H9 (cell line): ENCODE results near the gene SH3BP5. TPM values are rescaled to one million over a fixed set of nuclear protein-coding genes. Genes with fewer than 3 reads are reported as not detected.

Source experiments
- DNase-seq: peaks from one replicate; pipeline ENCODE4 v3.0.0-alpha.2; 2017
- H2AFZ ChIP-seq: one replicate; pipeline ENCODE4 v1.6.1; 2013; ENCODE audit warnings: mild to moderate bottlenecking, low read length, control low read depth, moderate library complexity
- H2AK5ac ChIP-seq: 2 replicates; pipeline ENCODE4 v1.6.1; 2013; ENCODE audit warnings: low read length, control low read depth, mixed read lengths; ENCODE audit not compliant: insufficient read length
- H2BK120ac ChIP-seq: one replicate; pipeline ENCODE4 v1.6.1; 2013; ENCODE audit warnings: low read depth, mild to moderate bottlenecking, low read length, control low read depth, inconsistent platforms; ENCODE audit not compliant: poor library complexity, severe bottlenecking
- H2BK12ac ChIP-seq: 2 replicates; pipeline ENCODE4 v1.6.1; 2013; ENCODE audit warnings: low read length, control low read depth, mixed read lengths, low read depth; ENCODE audit not compliant: insufficient read length
- H2BK15ac ChIP-seq: 2 replicates; pipeline ENCODE4 v1.6.1; 2013; ENCODE audit warnings: low read depth, low read length, control low read depth
- H2BK20ac ChIP-seq: one replicate; pipeline ENCODE4 v1.6.1; 2013; ENCODE audit warnings: low read depth, mild to moderate bottlenecking, low read length, control low read depth, inconsistent platforms; ENCODE audit not compliant: poor library complexity, severe bottlenecking
- H2BK5ac ChIP-seq: 2 replicates; pipeline ENCODE4 v1.6.1; 2013; ENCODE audit warnings: low read length, control low read depth, mixed read lengths; ENCODE audit not compliant: insufficient read length
- H3K14ac ChIP-seq: 2 replicates; pipeline ENCODE4 v1.6.1; 2013; ENCODE audit warnings: low read length, control low read depth; ENCODE audit not compliant: insufficient read depth
- H3K18ac ChIP-seq: 2 replicates; pipeline ENCODE4 v1.6.1; 2013; ENCODE audit warnings: low read depth, mild to moderate bottlenecking, mixed read lengths, low read length, control low read depth; ENCODE audit not compliant: insufficient read length
- H3K23ac ChIP-seq: 2 replicates; pipeline ENCODE4 v1.6.1; 2013; ENCODE audit warnings: low read length, control low read depth, mixed read lengths, low read depth; ENCODE audit not compliant: insufficient read length
- H3K23me2 ChIP-seq: 2 replicates; pipeline ENCODE4 v1.6.1; 2013; ENCODE audit warnings: low read depth, mild to moderate bottlenecking, mixed read lengths, low read length, control low read depth; ENCODE audit not compliant: insufficient read length, poor library complexity, severe bottlenecking
- H3K27ac ChIP-seq: 2 replicates; pipeline ENCODE4 v1.5.1; 2013; ENCODE audit warnings: low read length, control low read depth, mixed read lengths, low read depth; ENCODE audit not compliant: insufficient read length
- H3K27me3 ChIP-seq: 2 replicates; pipeline ENCODE4 v1.6.1; 2013; ENCODE audit warnings: low read length, control low read depth, inconsistent platforms; ENCODE audit not compliant: insufficient read depth
- H3K4ac ChIP-seq: 2 replicates; pipeline ENCODE4 v1.6.1; 2013; ENCODE audit warnings: low read depth, mild to moderate bottlenecking, control low read depth, inconsistent platforms, low read length, moderate library complexity
- H3K4me1 ChIP-seq: 2 replicates; pipeline ENCODE4 v1.6.1; 2013; ENCODE audit warnings: low read length, control low read depth, inconsistent platforms; ENCODE audit not compliant: insufficient read depth
- H3K4me2 ChIP-seq: 2 replicates; pipeline ENCODE4 v1.6.1; 2013; ENCODE audit warnings: low read length, control low read depth, mixed read lengths; ENCODE audit not compliant: insufficient read length, insufficient read depth
- H3K56ac ChIP-seq: 2 replicates; pipeline ENCODE4 v1.6.1; 2013; ENCODE audit warnings: low read depth, mild to moderate bottlenecking, mixed read lengths, low read length, control low read depth; ENCODE audit not compliant: insufficient read length
- H3K79me1 ChIP-seq: 2 replicates; pipeline ENCODE4 v1.6.1; 2013; ENCODE audit warnings: low read depth, mild to moderate bottlenecking, moderate library complexity, low read length, control low read depth, inconsistent platforms; ENCODE audit not compliant: insufficient read depth, poor library complexity, severe bottlenecking
- H3K79me2 ChIP-seq: 2 replicates; pipeline ENCODE4 v1.6.1; 2013; ENCODE audit warnings: low read length, control low read depth, inconsistent platforms; ENCODE audit not compliant: insufficient read depth
- H3K9ac ChIP-seq: 2 replicates; pipeline ENCODE4 v1.6.1; 2013; ENCODE audit warnings: low read length, control low read depth, mixed read lengths; ENCODE audit not compliant: insufficient read length; ENCODE audit errors: extremely low read depth
- H3K9me3 ChIP-seq: one replicate; pipeline ENCODE4 v1.6.1; 2013; ENCODE audit warnings: low read depth, low read length, inconsistent platforms; ENCODE audit not compliant: control insufficient read depth
- H3T11ph ChIP-seq: one replicate; pipeline ENCODE4 v1.6.1; 2013; ENCODE audit warnings: mild to moderate bottlenecking, low read length, control low read depth, inconsistent platforms
- H4K20me1 ChIP-seq: one replicate; pipeline ENCODE4 v1.6.1; 2013; ENCODE audit not compliant: control insufficient read depth, insufficient read length, insufficient read depth
- H4K5ac ChIP-seq: 2 replicates; pipeline ENCODE4 v1.6.1; 2013; ENCODE audit warnings: low read depth, mild to moderate bottlenecking, mixed read lengths, low read length, control low read depth; ENCODE audit not compliant: insufficient read length
- H4K8ac ChIP-seq: replicated peaks from 2 replicates; pipeline ENCODE4 v1.6.1; 2013; ENCODE audit warnings: low read length, control low read depth, mixed read lengths, low read depth; ENCODE audit not compliant: insufficient read length
- H4K91ac ChIP-seq: 2 replicates; pipeline ENCODE4 v1.6.1; 2013; ENCODE audit warnings: low read depth, mild to moderate bottlenecking, moderate library complexity, mixed read lengths, low read length, control low read depth; ENCODE audit not compliant: insufficient read length
- H3K27ac Mint-ChIP-seq, 3 experiments: 2 replicates in 2 of 3; 3 replicates in 1 of 3; pipeline ENCODE4 v1.8.0; 2020 to 2021; ENCODE audit warnings: mixed read lengths in 3 of 3, mild to moderate bottlenecking in 1 of 3, moderate library complexity in 1 of 3
- H3K27me3 Mint-ChIP-seq: 2 replicates; pipeline ENCODE4 v1.8.0; 2021; ENCODE audit warnings: low read depth, mild to moderate bottlenecking, moderate library complexity, mixed read lengths
- H3K36me3 Mint-ChIP-seq, 3 experiments: 2 replicates in 2 of 3; 3 replicates in 1 of 3; pipeline ENCODE4 v1.8.0; 2020 to 2021; ENCODE audit warnings: low read depth in 3 of 3, mixed read lengths in 3 of 3; ENCODE audit not compliant: insufficient read depth in 1 of 3
- H3K4me1 Mint-ChIP-seq, 2 experiments: 2 replicates each; pipeline ENCODE4 v1.8.0; 2020; ENCODE audit warnings: mixed read lengths in 2 of 2
- H3K4me3 Mint-ChIP-seq, 2 experiments: 2 replicates in 1 of 2; 3 replicates in 1 of 2; pipeline ENCODE4 v1.8.0; 2020 to 2021; ENCODE audit warnings: mild to moderate bottlenecking in 2 of 2, mixed read lengths in 2 of 2, moderate library complexity in 1 of 2
- H3K9me3 Mint-ChIP-seq, 2 experiments: 2 replicates in 1 of 2; 3 replicates in 1 of 2; pipeline ENCODE4 v1.8.0; 2020; ENCODE audit warnings: mild to moderate bottlenecking in 2 of 2, mixed read lengths in 2 of 2, moderate library complexity in 1 of 2
- WGBS: extraction: QIAGEN DNeasy Blood & Tissue Kit; methylation state at CpG from one replicate; pipeline ENCODE4 v1.1.7; 2013; ENCODE audit warnings: missing lambda C conversion rate, low lambda C conversion rate, mixed read lengths; ENCODE audit not compliant: insufficient read length; ENCODE audit errors: extremely low coverage; 5-methylcytosine and 5-hydroxymethylcytosine counted together
- total RNA-seq: library from RNA; stranded (reverse); gene quantifications from 2 replicates; pipeline ENCODE4 v1.2.1, GENCODE V29; 2021
- TF ChIP-seq, protein P1 (sequence below): fragments of 200-600 bp; sonication (generic); conservative IDR thresholded peaks from 3 replicates; pipeline ENCODE4 v1.8.0; 2021; ENCODE audit warnings: antibody characterized with exemption, mild to moderate bottlenecking

SH3BP5 gene
- total RNA-seq, 1 experiment from 2014 or later, result 6.8 TPM

- no peaks in the 10 kb centered on the region for H3K9me3 ChIP-seq
- no peaks in the 10 kb centered on the region for H3K9me3 Mint-ChIP-seq
- H2AK5ac ChIP-seq, result no peak overlapping the region
- H3K27me3 ChIP-seq, result no peaks in the 10 kb centered on the region
- no peak overlapping the region for H3K27ac ChIP-seq
- no CpG with 5 or more reads among the region's 7 CpGs for WGBS
- H3K27ac Mint-ChIP-seq, result no peak overlapping the region
- H3K4me1 ChIP-seq, result no peaks in the 10 kb centered on the region
- H4K5ac ChIP-seq, result no peak overlapping the region
- H2BK15ac ChIP-seq, result no peak overlapping the region
- no peak overlapping the region for H4K8ac ChIP-seq
- DNase-seq, result no peak
- H3K18ac ChIP-seq, result no peak overlapping the region
- H3K36me3 Mint-ChIP-seq, result peaks cover 2 to 67% (median 17%) of the 10 kb centered on the region in 3 experiments; a peak in 5 of 7 replicates
- no peak overlapping the region for H4K91ac ChIP-seq
- H3K4ac ChIP-seq, result no peak overlapping the region
- no peaks in the 10 kb centered on the region for H3K79me2 ChIP-seq
- H2BK5ac ChIP-seq, result no peak overlapping the region
- no peaks in the 10 kb centered on the region for H3K27me3 Mint-ChIP-seq
- H3K4me2 ChIP-seq, result no peak overlapping the region
- H3K56ac ChIP-seq, result no peak overlapping the region
- H3K9ac ChIP-seq, result no peak overlapping the region
- no peak overlapping the region for H2AFZ ChIP-seq
- TF ChIP-seq, protein P1, sequence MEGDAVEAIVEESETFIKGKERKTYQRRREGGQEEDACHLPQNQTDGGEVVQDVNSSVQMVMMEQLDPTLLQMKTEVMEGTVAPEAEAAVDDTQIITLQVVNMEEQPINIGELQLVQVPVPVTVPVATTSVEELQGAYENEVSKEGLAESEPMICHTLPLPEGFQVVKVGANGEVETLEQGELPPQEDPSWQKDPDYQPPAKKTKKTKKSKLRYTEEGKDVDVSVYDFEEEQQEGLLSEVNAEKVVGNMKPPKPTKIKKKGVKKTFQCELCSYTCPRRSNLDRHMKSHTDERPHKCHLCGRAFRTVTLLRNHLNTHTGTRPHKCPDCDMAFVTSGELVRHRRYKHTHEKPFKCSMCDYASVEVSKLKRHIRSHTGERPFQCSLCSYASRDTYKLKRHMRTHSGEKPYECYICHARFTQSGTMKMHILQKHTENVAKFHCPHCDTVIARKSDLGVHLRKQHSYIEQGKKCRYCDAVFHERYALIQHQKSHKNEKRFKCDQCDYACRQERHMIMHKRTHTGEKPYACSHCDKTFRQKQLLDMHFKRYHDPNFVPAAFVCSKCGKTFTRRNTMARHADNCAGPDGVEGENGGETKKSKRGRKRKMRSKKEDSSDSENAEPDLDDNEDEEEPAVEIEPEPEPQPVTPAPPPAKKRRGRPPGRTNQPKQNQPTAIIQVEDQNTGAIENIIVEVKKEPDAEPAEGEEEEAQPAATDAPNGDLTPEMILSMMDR, result no peak
- H3K23me2 ChIP-seq, result no peaks in the 10 kb centered on the region
- H3K79me1 ChIP-seq, result no peaks in the 10 kb centered on the region
- H2BK12ac ChIP-seq, result no peak overlapping the region
- H4K20me1 ChIP-seq, result no peaks in the 10 kb centered on the region
- H3K14ac ChIP-seq, result no peak overlapping the region
- H3K23ac ChIP-seq, result no peak overlapping the region
- H3K4me3 Mint-ChIP-seq, result no peak overlapping the region
- H3K4me1 Mint-ChIP-seq, result peaks cover 0 to 7% of the 10 kb centered on the region in 2 experiments; a peak in 2 of 4 replicates
- H3T11ph ChIP-seq, result no peak overlapping the region
- no peak overlapping the region for H2BK20ac ChIP-seq
- no peak overlapping the region for H2BK120ac ChIP-seq
These were observed 79.2 kb downstream of the SH3BP5 start for GRCh38 chr3:15253023-15253697.
